Vagina (tissue), 2 donors: ENCODE measurements around the gene CCNQ.

Experiments
- POLR2AphosphoS5 ChIP-seq, 2 donors: sonication (generic); formaldehyde crosslinking; IDR thresholded peaks; one replicate each; pipeline ENCODE4 v1.9.0; 2017; ENCODE audit warnings: antibody characterized with exemption in 2 of 2, mild to moderate bottlenecking in 2 of 2, low read depth in 1 of 2; ENCODE audit not compliant: insufficient read depth in 1 of 2
- TF ChIP-seq, protein P1 (sequence below), 3 experiments: fragments of 450-650 bp in 2 of 3; fragments of 200-600 bp in 1 of 3; sonication (generic) in 1 of 3; IDR thresholded peaks; one replicate each; pipeline ENCODE4 v1.5.1; 2017 to 2019; ENCODE audit warnings: antibody characterized with exemption in 3 of 3, mild to moderate bottlenecking in 2 of 3, moderate library complexity in 2 of 3

DNA sequence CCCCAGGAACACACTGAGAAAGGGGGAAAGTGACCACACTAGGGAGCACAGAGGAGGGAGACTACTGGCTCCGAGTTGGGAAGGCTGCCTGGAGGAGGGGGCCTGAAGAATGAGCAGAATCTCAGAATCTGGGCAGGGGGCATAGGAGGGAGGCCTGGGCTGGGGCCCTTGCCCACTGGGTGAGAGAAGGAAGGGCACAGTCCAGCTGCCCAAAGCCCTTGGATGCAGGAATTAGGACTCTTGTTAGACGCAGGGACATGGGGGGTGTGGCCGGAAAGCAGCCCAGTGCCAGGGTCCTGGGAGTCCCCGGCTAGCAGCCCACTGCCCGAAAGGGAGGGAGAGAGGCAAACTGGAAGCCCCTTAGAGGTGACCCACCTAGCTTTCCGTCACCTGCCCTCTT, 46.2 kb upstream of the CCNQ start:
- no peak for TF ChIP-seq POLR2AphosphoS5 (IDR thresholded peaks at IDR 0.05; ENCODE audit: insufficient read depth in 1 of 2, low read depth in 1 of 2)
- TF ChIP-seq, protein P1, sequence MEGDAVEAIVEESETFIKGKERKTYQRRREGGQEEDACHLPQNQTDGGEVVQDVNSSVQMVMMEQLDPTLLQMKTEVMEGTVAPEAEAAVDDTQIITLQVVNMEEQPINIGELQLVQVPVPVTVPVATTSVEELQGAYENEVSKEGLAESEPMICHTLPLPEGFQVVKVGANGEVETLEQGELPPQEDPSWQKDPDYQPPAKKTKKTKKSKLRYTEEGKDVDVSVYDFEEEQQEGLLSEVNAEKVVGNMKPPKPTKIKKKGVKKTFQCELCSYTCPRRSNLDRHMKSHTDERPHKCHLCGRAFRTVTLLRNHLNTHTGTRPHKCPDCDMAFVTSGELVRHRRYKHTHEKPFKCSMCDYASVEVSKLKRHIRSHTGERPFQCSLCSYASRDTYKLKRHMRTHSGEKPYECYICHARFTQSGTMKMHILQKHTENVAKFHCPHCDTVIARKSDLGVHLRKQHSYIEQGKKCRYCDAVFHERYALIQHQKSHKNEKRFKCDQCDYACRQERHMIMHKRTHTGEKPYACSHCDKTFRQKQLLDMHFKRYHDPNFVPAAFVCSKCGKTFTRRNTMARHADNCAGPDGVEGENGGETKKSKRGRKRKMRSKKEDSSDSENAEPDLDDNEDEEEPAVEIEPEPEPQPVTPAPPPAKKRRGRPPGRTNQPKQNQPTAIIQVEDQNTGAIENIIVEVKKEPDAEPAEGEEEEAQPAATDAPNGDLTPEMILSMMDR (IDR thresholded peaks at IDR 0.05) = no peak
